ENCODE measurements around the gene TNFAIP8L1.
A peak's percentile ranks its signal among the peaks of the same experiment; 100 is the strongest.

The TNFAIP8L1 gene

GRCh38 chr19:4654437-4655361 is 15.4 kb downstream of the TNFAIP8L1 start:
- FAIRE-seq = peak; percentile 81
- DNase-seq (ENCODE audit: insufficient read length, low spot score) = no peak
- TF ChIP-seq POLR2A (IDR thresholded peaks at IDR 0.05; ENCODE audit: low read depth, low read length) = no peak; the same call in 1 of the 2 replicates
- no peak for TF ChIP-seq PAX5 (IDR thresholded peaks at IDR 0.05; ENCODE audit: insufficient read depth, low read length, severe bottlenecking)
- no peak; the same call in 1 of the 2 replicates for TF ChIP-seq POU2F2 (IDR thresholded peaks at IDR 0.05; ENCODE audit: low read depth, low read length)
- TF ChIP-seq TAF1 (IDR thresholded peaks at IDR 0.05; ENCODE audit: low read depth, low read length) = no peak
- TF ChIP-seq SPI1 (IDR thresholded peaks at IDR 0.05; ENCODE audit: low read depth, low read length) = no peak
- TF ChIP-seq POLR2AphosphoS5 (IDR thresholded peaks at IDR 0.05; ENCODE audit: low read depth, low read length) = no peak

GRCh38 chr19:4656102-4656501 is 16.8 kb downstream of the TNFAIP8L1 start:
- no peak for FAIRE-seq
- TF ChIP-seq SPI1 (IDR thresholded peaks at IDR 0.05; ENCODE audit: low read depth, low read length) = no peak
- TF ChIP-seq POLR2AphosphoS5 (IDR thresholded peaks at IDR 0.05; ENCODE audit: low read depth, low read length) = 0 out of 2 replicates have a peak, but pooled peaks have one; percentile 21
- DNase-seq (ENCODE audit: insufficient read length, low spot score) = no peak

- DNase-seq (ENCODE audit: insufficient read length, low spot score) = no peak
- no peak for TF ChIP-seq TAF1 (IDR thresholded peaks at IDR 0.05; ENCODE audit: low read depth, low read length)
- TF ChIP-seq POLR2AphosphoS5 (IDR thresholded peaks at IDR 0.05; ENCODE audit: low read depth, low read length) = no peak
- TF ChIP-seq PAX5 (IDR thresholded peaks at IDR 0.05; ENCODE audit: insufficient read depth, low read length, severe bottlenecking) = no peak
- no peak for TF ChIP-seq POU2F2 (IDR thresholded peaks at IDR 0.05; ENCODE audit: low read depth, low read length)
These were observed 17.9 kb downstream of the TNFAIP8L1 start for GRCh38 chr19:4657262-4657661.

GRCh38 chr19:4657835-4658234 is 18.5 kb downstream of the TNFAIP8L1 start:
- FAIRE-seq = no peak
- TF ChIP-seq POLR2AphosphoS5 (IDR thresholded peaks at IDR 0.05; ENCODE audit: low read depth, low read length) (no peak), PAX5 (IDR thresholded peaks at IDR 0.05; ENCODE audit: insufficient read depth, low read length, severe bottlenecking) (no peak), SPI1 (IDR thresholded peaks at IDR 0.05; ENCODE audit: low read depth, low read length) (no peak), POU2F2 (IDR thresholded peaks at IDR 0.05; ENCODE audit: low read depth, low read length) (no peak), POLR2A (IDR thresholded peaks at IDR 0.05; ENCODE audit: low read depth, low read length) (no peak), TAF1 (IDR thresholded peaks at IDR 0.05; ENCODE audit: low read depth, low read length) (no peak)
- DNase-seq (ENCODE audit: insufficient read length, low spot score) = no peak

More at GRCh38 chr19:4657262-4657661, 17.9 kb downstream of the TNFAIP8L1 start:
- FAIRE-seq = no peak

DNA sequence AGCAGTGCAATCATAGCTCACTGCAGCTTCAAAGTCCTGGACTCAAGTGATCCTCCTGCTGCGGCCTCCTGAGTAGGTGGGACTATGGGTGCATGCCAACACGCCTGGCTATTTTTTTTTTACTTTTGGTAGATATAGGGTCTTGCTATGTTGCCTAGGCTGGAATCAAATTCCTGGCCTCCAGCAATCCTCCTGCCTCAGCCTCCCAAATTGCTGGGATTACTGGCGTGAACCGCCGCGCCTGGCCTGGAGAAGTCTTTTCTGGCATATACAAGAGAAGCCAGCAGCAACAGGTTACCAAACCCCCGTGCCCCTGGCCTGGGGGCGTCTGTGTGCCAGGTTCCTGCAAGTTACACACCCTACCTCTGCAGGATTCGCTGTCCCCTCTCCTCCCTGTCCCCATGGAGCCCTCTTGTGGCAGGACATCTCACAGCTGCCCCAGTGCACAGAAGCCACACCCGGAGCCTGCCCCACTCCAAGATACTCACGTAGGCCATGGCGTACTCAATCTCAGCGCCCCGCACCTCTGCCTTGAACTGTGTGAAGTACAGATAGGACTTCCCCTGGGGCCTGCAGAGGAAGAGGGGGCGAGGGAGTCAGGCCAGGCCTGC is 21.0 kb downstream of the TNFAIP8L1 start:
- DNase-seq (ENCODE audit: insufficient read length, low spot score) (no peak), FAIRE-seq (no peak)
- TF ChIP-seq POLR2A (IDR thresholded peaks at IDR 0.05; ENCODE audit: low read depth, low read length) (no peak), TAF1 (IDR thresholded peaks at IDR 0.05; ENCODE audit: low read depth, low read length) (no peak), POLR2AphosphoS5 (IDR thresholded peaks at IDR 0.05; ENCODE audit: low read depth, low read length) (no peak), SPI1 (IDR thresholded peaks at IDR 0.05; ENCODE audit: low read depth, low read length) (no peak), PAX5 (IDR thresholded peaks at IDR 0.05; ENCODE audit: insufficient read depth, low read length, severe bottlenecking) (no peak), POU2F2 (IDR thresholded peaks at IDR 0.05; ENCODE audit: low read depth, low read length) (no peak)

DNA sequence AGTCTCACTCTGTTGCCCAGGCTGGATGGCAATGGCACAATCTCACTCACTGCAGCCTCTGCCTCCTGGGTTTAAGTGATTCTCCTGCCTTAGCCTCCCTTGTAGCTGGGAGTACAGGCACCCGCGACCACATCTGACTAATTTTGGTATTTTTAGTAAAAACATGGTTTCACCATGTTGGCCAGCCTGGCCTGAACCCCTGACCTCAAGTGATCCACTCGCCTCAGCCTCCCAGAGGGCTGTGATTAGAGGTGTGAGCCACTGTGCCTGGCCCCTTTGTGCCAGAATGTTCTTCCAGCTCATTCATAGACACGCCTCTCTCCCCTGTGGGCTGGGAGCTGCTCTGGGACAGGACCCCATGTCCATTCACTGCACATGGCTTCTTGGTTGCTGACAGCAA is 21.7 kb downstream of the TNFAIP8L1 start:
- no peak for DNase-seq (ENCODE audit: insufficient read length, low spot score)
- no peak for FAIRE-seq
- TF ChIP-seq POLR2AphosphoS5 (IDR thresholded peaks at IDR 0.05; ENCODE audit: low read depth, low read length) = no peak
- TF ChIP-seq SPI1 (IDR thresholded peaks at IDR 0.05; ENCODE audit: low read depth, low read length) = no peak
- TF ChIP-seq PAX5 (IDR thresholded peaks at IDR 0.05; ENCODE audit: insufficient read depth, low read length, severe bottlenecking) = no peak
- no peak for TF ChIP-seq POLR2A (IDR thresholded peaks at IDR 0.05; ENCODE audit: low read depth, low read length)
- TF ChIP-seq POU2F2 (IDR thresholded peaks at IDR 0.05; ENCODE audit: low read depth, low read length) = no peak
- no peak for TF ChIP-seq TAF1 (IDR thresholded peaks at IDR 0.05; ENCODE audit: low read depth, low read length)

DNA sequence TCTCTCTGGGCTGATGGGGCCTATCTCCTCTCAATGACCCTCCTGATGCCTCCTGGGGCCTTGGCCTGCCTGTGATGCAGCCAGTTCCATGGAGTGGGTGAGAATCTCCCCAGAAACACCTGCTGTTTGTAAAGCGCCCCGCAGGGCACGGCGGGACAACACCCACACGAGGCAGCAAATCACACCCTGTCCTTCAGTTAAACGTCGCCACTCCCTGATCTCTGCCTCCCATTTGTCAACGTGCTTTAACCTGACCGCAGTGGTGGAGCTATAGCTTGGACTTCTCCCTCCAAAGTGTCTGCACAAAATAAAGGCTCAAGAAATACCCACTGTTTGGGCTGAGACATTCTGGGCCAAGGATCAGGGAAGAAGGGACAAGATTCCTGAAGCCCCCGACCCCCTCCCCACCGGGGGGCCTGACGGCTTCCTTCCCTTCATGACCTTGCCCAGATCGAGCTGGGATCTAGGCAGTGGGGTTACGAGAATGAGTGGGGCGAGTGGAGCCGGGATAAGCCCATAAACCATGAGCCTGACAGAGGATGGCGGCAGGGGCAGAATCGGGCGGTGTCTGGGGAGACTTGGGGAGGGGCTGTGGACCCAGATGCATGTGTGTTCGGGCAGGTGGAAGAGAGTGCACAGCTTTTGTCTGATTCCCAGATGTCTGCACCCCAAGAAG is 22.8 kb downstream of the TNFAIP8L1 start:
- FAIRE-seq (no peak), DNase-seq (ENCODE audit: insufficient read length, low spot score) (no peak)
- TF ChIP-seq TAF1 (IDR thresholded peaks at IDR 0.05; ENCODE audit: low read depth, low read length) (no peak), SPI1 (IDR thresholded peaks at IDR 0.05; ENCODE audit: low read depth, low read length) (no peak), PAX5 (IDR thresholded peaks at IDR 0.05; ENCODE audit: insufficient read depth, low read length, severe bottlenecking) (no peak), POLR2A (IDR thresholded peaks at IDR 0.05; ENCODE audit: low read depth, low read length) (no peak), POU2F2 (IDR thresholded peaks at IDR 0.05; ENCODE audit: low read depth, low read length) (no peak), POLR2AphosphoS5 (IDR thresholded peaks at IDR 0.05; ENCODE audit: low read depth, low read length) (no peak)

DNA sequence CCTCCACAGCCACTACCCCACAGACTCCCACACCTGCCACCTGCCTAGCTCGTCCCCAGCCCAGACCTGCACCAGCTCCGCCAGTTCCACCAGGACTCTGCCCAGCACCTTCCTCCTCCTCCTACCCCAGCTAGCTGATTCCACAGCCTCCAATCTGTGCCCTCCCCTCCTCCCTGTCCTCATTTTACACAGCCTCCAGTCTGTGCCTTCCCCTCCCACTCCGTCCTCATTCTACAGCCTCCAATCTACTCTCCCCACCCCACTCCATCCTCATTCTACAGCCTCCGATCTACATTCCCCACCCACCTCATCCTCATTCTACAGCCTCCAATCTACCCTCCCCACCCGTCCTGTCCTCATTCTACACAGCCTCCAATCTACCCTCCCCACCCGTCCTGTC is 23.5 kb downstream of the TNFAIP8L1 start:
- no peak for TF ChIP-seq POLR2AphosphoS5 (IDR thresholded peaks at IDR 0.05; ENCODE audit: low read depth, low read length)
- TF ChIP-seq POU2F2 (IDR thresholded peaks at IDR 0.05; ENCODE audit: low read depth, low read length) = no peak
- TF ChIP-seq TAF1 (IDR thresholded peaks at IDR 0.05; ENCODE audit: low read depth, low read length) = no peak
- no peak for TF ChIP-seq POLR2A (IDR thresholded peaks at IDR 0.05; ENCODE audit: low read depth, low read length)
- TF ChIP-seq PAX5 (IDR thresholded peaks at IDR 0.05; ENCODE audit: insufficient read depth, low read length, severe bottlenecking) = no peak
- no peak for TF ChIP-seq SPI1 (IDR thresholded peaks at IDR 0.05; ENCODE audit: low read depth, low read length)
- no peak for FAIRE-seq

GRCh38 chr19:4664642-4665041 is 25.3 kb downstream of the TNFAIP8L1 start:
- TF ChIP-seq POLR2A (IDR thresholded peaks at IDR 0.05; ENCODE audit: low read depth, low read length) = no peak
- TF ChIP-seq TAF1 (IDR thresholded peaks at IDR 0.05; ENCODE audit: low read depth, low read length) = no peak
- no peak for TF ChIP-seq POLR2AphosphoS5 (IDR thresholded peaks at IDR 0.05; ENCODE audit: low read depth, low read length)
- no peak for TF ChIP-seq POU2F2 (IDR thresholded peaks at IDR 0.05; ENCODE audit: low read depth, low read length)
- TF ChIP-seq SPI1 (IDR thresholded peaks at IDR 0.05; ENCODE audit: low read depth, low read length) = no peak
- TF ChIP-seq PAX5 (IDR thresholded peaks at IDR 0.05; ENCODE audit: insufficient read depth, low read length, severe bottlenecking) = no peak
- no peak for FAIRE-seq
- no peak for DNase-seq (ENCODE audit: insufficient read length, low spot score)

More for the DNA sequence above, 23.5 kb downstream of the TNFAIP8L1 start:
- no peak for DNase-seq (ENCODE audit: insufficient read length, low spot score)
